GM06990 (cell line): ENCODE data around the gene SNRNP48.

ENCODE experiments used
- DNase-seq: peaks from one replicate; pipeline ENCODE4 v3.0.0-alpha.2; 2011; ENCODE audit not compliant: insufficient read length; ENCODE audit errors: extremely low read depth
- H3K27me3 ChIP-seq: replicated peaks from 2 replicates; pipeline ENCODE4 v1.6.0; 2011; ENCODE audit warnings: low read length; ENCODE audit not compliant: control insufficient read depth, insufficient read depth
- H3K36me3 ChIP-seq: 2 replicates; pipeline ENCODE4 v1.5.1; 2011; ENCODE audit warnings: low read length; ENCODE audit not compliant: control insufficient read depth, insufficient read depth
- H3K4me3 ChIP-seq: replicated peaks from 2 replicates; pipeline ENCODE4 v1.5.1; 2011; ENCODE audit warnings: low read depth, mild to moderate bottlenecking, control low read depth, low read length
- CTCF ChIP-seq: IDR thresholded peaks from 2 replicates; pipeline ENCODE4 v1.5.1; 2011; ENCODE audit warnings: low read length, control low read depth, mild to moderate bottlenecking, inconsistent platforms; ENCODE audit not compliant: insufficient read depth, poor library complexity, severe bottlenecking

The SNRNP48 gene

GRCh38 chr6:7644417-7644816 is 54.4 kb downstream of the SNRNP48 start:
- Histone ChIP-seq H3K27me3 (no peaks in the 10 kb centered on the region; the same call in none of the 2 replicates), H3K36me3 (no peaks in the 10 kb centered on the region), H3K4me3 (no peak overlapping the region)
- DNase-seq, result no peak
- no peak for TF ChIP-seq CTCF

DNA sequence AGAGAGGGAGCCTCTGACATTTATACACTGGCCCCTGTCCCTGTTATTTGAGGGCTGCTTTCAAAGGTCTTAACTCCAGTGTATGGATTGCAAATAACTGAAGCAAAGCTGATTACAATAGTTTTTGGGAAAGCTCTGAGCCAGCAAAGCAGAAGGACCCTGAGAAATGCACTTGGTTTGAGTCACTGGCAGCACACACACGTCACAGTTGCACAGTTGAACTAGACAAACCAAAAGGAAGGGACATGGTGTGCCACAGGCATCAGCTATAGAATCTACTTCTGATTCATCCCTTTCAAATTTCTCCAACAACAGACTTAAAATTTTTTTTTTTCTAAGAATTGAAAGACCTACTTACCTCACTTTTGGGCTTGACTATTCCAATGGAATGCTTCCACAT is 56.4 kb downstream of the SNRNP48 start:
- no peaks in the 10 kb centered on the region; the same call in 1 of the 2 replicates for H3K27me3 ChIP-seq
- DNase-seq, result no peak
- no peak overlapping the region for H3K4me3 ChIP-seq
- no peaks in the 10 kb centered on the region for H3K36me3 ChIP-seq
- TF ChIP-seq CTCF, result no peak

GRCh38 chr6:7647504-7647903 is 57.5 kb downstream of the SNRNP48 start:
- Histone ChIP-seq H3K27me3 (no peaks in the 10 kb centered on the region; the same call in 1 of the 2 replicates), H3K4me3 (no peak overlapping the region), H3K36me3 (no peaks in the 10 kb centered on the region)
- no peak for TF ChIP-seq CTCF
- DNase-seq, result peak; percentile 22

DNA sequence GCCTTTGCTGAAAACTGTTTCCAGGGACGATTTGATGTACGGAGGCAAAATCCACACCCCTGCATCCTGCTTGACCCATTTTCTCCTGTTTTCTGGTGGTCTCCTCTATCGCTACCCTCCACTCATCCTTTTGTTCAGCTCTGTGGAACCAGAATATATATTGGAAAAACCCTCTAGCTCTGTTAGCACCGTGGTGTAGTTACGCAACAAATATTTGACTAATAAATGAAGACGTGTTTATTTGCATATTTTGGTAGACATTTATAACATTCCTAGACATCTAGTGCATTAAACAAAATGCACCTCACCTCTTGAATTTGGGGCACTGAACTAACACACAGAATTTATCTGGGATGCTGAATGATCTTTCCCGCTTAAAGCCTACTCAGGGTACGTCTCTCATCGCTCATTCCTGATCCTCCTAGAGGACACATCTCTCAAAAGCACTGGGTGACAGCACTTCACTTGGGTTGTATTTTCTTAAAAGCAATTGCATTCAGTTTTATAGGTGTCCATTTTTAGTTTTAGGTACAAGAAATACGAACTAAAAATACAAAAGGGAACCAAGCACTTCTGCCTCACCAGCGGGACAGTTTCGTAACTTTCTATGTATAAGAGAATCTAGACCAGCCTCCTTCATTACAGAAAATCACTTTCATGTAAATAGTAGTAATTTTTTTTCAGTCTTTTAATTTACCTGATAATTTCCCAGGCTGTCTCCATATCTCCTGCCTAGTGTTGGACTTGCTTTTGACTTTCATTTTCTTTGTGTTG is 59.2 kb downstream of the SNRNP48 start:
- TF ChIP-seq CTCF, result no peak
- Histone ChIP-seq H3K4me3 (no peak overlapping the region), H3K36me3 (no peaks in the 10 kb centered on the region), H3K27me3 (peaks cover 1% of the 10 kb centered on the region; the same call in 1 of the 2 replicates)
- DNase-seq, result peak; percentile 6

DNA sequence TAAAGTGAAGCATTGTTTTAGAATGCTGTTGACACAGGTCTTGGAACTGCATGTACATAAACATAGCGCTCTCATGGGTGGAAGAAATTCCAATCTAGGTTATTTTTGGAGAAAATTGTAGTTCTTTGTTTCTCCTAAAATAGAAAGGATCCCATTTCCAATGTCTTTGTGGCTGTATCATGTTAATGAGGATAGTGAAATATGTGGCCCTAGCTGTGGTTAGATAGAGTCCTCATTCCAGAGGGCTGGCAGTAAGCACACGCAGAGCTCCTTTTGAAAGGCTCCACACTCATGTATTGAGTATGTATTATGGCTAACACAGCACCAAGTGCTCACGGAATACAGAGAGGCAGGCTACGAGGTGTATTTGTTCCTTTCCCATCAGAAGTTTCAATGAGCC is 60.9 kb downstream of the SNRNP48 start:
- TF ChIP-seq CTCF, result no peak
- Histone ChIP-seq H3K27me3 (0 out of 2 replicates have a peak, but pooled peaks cover 1% of the 10 kb centered on the region), H3K4me3 (no peak overlapping the region), H3K36me3 (no peaks in the 10 kb centered on the region)
- DNase-seq, result no peak
